Hindlimb muscle (tissue), 1 donor: ENCODE results near the gene RAP1GAP. TPM values are rescaled to one million over a fixed set of nuclear protein-coding genes. Genes with fewer than 3 reads are reported as not detected.

Experiments used
- DNase-seq: peaks from one replicate; pipeline ENCODE4 v3.0.0-alpha.2; 2013
- polyA plus RNA-seq: library from polyadenylated mRNA; unstranded; fragments of 120-200 nt; gene quantifications from one replicate; pipeline ENCODE4 v1.2.1, GENCODE V29; 2013; ENCODE audit not compliant: insufficient read length

The RAP1GAP gene
- polyA plus RNA-seq, 1 donor: 1.4 TPM

DNA sequence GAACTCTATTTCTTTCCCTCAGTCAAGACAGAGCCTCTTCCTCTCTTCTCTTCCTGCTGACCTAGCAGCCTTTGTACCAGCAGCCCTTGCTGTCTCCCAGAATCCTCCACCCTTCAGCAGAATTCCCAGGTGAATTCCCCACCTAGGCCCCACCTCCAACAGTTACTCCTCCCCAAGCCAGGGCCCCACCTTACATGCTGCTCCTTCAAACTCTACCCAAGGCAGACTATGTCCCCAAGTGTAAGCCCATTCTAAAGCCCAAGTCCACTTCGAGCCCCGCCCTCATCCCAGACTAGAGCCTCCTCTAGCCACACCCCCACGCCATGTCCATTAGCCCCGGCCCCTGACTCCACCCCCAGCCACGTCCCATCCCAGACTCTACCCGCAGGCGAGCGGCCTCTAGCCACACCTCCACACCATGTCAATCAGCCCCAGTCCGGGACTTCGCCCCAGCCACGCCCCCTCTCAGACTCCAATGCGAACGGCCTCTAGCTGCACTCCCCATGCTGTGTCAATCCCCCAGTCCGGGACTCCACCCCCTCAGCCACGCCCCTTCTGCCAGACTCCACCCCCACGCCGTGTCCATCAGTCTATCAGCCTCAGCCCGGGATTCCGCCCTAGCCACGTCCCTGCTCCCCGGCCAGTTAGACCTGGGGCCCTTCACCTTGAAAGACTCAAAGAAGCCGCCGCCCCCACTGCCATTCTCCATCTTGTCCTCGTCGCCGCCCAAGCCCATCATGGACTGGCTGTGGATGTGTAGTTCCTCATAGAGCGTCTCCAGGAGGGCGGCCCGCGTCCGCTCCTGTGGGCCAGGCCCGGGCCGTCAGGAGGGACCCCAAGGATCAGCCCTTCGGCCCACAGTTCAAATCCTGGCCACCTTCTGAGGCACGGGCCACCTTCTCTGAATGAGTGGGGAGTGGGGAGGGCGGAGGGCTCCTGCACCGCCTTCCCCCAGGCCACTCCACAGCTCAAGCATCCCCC lies 61.3 kb downstream of the RAP1GAP start:
- DNase-seq: peak; percentile 34

DNA sequence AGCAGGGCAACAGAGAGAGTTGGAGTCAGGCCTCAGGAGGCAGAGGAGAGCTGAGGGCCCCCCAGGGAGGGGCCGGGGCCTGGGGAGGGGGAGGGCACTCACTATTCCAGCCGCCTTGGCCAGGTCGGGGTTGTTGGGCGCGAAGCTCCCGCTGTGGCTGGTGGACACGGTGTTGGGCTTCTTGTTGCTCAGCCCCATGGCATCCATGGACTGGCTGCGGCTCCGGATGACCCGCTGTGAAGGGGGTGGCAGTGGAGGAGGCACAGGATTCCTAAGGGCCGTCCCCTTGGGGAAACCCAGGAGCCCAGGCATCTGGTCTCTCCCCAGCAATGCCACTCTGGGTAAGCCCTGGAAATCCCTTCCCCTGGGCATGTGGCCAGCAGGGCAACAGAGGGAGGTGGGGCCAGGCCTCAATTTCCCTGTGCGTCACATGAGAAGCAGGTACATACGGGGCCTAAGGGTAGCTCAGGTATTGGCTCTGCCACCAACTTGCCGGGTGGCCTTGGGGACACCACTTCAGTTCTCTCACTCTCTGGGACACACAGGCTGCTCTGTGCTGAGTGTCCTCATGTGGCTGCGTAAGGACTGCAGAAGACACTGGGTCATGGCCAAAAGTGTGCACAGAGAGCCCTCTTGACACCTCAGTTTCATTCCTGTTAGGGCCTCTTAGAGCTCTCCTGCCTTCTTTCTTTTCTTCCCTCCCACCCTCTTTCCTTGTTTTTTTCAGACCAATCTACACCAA lies 63.0 kb downstream of the RAP1GAP start:
- no peak for DNase-seq

DNA sequence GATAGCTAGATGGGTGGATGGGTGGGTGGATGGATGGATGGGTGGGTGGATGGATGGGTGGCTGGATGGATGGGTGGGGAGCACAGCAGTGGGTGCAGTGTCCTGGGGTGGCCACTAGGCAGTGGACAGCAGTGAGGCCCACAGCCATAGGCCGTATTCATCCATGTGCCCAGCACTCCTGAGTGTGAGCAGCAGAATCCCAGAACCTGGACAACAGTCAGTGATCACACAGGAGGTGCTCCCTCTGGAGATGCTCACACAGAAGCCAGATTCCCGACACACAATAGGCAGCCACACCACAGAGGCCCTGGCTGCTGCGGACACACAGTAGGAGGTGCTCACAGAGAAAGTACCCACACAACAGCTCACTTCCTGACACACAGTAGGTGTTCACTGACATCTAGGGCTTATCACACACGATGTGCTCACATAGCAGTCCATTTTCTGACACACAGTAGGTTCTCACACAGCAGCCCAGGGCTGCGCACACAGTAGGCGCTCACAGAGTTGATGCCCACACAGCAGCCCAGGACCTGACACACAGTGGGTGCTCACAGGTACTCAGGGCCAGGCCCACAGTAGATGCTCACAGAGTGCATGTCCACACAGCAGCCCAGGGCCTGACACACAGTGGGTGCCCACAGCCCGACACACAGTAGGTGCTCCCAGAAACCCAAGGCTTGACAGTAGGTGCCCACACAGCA lies 64.0 kb downstream of the RAP1GAP start:
- DNase-seq: no peak

DNA sequence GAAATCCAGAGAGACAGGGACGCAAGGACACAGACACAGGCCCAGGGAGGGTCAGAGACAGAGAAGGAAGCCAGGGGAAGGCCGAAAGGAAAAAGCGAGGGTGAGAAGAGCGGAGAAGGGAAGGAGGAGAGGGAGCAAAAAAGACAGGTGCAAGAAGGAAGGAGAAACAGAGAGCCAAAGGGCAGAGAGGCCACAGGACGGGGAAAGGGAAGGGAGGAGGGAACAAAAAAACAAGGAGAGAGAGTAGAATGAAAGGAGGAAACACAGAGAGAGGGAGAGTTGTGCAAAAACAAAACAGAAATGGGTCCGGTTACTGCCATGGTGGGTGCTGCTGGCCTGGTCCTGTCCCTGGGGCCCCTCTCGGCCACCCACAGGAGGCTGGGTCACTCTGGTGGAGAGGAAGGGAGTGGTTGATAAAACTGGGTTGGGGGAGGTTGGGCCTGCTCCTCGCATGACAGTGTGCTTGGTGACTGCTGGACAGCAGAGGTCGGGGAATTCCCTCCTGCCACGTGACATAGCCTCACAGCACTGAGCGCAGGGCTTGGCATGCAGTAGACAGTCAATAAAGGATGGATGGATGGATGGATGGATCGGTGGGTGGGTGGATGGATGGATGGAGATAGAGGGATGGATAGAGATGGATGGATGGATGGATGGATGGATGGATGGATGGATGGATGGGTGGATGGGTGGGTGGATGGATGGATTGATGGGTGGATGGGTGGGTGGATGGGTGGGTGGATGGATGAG lies 64.8 kb downstream of the RAP1GAP start:
- DNase-seq: no peak

DNA sequence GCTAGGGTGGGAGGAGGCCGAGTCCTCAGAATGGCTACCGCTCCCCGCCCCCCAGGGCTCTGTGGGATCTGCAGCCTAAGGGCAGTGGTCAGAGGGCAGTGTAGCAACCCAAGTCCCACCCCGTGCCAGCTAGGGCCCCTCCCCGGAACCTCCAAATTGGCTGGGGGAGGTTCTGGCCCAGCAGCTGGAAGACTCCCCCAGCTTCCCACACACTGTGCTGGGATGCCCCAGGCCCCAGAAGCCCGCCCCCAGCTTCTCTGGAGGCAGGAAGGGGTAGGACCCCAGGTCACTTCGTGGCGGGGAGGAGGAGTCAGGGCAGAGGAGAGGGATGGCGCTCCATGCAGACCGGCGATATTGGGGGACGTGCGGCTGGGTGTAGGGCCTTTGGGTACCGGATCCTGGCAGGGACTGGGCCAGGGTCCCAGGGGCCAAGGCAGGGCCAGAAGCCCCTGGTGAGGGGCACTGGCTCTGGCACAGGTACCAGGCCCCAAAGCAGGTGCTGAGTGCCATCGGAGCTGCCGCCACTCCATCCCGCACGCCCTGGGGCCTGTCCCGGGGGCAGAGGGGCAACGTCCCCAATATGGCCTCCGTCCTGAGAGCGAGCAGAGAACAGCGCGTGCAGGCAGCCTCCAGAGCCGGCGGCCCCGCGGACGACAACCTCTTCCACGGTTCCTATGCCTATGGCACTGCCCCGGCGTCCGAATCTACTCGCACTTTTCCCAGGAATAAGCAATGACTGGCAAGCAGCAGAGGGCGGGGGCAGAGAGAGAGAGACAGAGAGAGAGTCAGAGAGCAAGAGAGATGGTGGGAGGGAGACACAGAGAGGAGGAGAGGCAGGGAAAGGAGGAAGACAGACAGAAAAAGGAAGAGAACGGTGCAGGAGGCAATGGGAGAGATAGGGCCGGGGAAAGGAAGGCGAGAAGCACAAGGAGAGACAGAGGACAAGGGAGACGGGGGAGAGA lies 65.7 kb downstream of the RAP1GAP start:
- no peak for DNase-seq

DNA sequence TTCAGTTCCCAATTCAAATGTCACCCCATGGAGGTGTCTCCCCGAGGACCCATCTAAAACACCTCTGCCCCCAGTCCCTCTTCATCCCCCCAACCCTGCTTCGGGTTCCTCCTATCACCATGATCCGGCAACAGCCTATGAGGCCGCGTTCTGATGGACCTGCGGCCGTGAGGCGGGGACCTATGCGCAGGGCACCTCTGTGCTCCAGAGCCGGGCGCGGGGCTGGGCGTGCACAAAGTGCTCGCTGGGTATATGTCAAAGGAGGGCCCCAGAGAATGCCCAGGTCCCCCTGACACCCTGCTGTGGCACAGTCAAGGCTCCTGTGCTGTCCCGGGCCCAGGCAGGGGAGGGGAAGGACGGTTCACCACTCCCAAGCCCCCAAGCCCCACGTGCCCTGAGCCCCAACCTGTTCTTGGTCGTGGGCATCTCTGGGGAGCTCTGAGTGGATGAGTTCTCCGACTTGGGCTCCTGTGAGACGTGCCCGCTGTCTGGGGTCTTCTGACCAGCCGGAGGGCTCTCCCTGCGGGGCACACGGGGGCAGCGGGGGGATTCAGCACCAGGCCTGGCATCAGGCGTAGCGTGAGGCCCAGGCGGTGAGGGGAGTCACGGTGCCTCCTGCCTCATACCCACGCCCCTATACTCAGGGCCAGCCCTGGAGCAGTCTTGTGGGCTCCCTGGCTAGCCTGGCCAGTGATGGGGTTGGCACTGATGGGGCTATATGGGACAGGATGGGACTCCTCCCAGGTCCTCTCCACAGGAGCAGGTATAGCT lies 67.7 kb downstream of the RAP1GAP start:
- DNase-seq: no peak

DNA sequence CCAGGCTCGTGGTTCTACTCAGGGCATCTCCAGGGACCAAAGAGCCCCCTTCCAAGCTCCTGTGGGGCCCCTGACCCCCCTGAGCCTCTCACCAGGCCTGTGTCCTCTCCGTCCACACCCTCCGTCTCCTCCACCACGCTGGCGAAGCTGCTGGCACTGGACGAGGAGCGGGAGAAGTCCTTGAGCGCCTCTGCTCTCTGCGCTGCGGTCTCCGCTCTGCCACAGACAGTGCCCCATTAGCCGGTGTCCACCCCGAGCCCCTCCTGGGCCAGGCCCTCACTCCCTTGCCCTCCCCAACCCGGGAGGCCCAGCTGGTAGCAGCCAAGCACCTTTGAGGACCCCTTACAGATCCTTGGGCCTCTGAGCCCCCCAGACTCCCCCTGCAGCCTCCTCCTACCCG lies 69.8 kb downstream of the RAP1GAP start:
- DNase-seq: no peak

DNA sequence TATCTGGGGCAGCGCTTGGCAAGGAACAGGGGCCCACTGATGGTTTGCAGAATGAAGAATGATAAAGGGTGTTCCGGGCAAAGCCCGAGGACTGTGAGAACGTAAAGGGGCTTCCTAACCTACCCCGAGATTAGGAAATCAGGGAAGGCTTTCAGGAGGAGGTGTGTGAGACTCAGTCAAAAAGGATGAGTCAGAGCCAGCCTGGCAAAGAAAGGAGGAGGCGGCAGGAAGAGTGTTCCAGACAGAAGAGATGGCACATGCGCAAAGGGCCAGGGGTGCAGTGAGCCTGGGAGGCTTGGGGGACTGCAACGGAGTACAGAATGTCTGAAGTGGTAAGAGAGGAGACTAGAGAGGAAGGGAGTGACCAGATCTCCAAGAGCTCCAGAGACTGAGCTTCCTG lies 70.3 kb downstream of the RAP1GAP start:
- DNase-seq: no peak

DNA sequence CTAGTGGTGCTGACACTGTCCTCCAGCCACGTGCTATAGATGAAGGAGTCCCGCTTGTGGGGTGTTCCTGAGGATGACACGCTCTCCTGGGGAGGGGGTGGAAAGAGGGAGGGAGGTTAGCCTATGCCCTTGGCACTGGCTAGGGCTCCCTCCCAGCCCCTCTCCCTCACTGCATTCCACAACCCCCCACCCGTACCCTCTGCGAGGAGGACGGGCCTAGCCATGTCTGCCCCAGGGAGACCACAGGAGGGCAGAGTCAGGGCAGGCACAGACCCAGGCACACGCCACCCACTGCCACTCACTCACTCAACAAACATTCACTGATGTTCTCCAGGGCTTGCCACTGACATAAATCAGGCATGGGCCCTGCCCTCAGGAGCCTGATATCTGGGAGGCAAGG lies 70.7 kb downstream of the RAP1GAP start:
- no peak for DNase-seq

DNA sequence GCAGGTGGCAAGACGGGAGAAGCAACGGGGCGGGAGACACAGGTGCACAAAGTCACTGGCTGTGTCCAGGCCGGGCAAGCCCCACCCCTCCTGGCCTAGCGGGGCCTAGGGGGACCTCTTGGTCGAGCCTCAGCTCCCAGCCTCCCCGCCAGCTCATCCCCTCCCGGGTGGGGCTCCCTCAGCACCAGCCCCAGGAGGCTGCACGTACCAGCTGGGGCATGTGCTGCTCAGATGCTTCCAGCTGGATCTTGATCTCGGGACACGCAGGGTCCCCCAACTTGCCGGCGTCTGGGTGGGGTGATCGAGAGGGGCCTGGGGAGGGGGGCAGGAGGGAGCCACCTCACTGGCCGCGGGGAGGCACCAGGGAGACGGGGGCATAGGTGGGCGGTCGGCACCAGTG lies 71.4 kb downstream of the RAP1GAP start:
- no peak for DNase-seq

DNA sequence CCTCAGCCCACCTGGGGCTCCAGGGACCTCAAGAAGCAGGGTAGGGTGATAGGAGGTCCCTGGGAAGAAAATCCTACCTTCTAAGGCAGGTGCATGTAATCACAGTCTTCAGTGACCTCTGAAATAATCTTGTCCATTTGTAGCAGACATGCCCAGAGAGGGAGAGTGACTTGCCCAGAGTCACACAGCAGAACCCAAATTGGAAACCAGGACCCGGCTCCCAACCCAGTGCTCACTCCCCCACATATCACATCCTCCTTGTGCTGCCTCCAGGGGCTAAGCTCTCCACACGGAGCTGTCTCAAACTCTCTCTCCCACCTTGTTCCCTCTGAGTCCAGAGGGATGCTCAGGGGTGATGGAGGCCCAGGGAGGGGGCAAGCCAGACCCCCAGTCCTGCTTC lies 72.5 kb downstream of the RAP1GAP start:
- DNase-seq: no peak

DNA sequence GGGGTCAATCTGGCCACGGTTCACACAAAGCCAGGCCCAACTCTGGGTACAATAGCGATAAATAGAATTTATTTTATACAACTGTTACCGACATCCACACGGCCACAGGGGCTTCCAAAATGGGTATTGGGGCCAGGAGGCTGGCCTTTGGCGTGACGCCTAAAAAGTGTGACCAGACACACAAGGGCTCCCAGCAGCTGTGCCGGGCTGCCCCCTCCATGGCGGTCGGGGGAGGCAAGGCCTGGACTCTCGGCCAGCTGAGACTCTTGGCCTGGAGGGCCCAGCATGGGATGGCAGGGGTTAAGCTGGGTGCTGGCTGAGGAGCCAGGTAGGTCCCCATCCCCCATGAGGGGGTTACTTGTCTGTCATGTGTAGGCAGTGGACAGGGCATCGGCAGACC lies 73.0 kb downstream of the RAP1GAP start:
- DNase-seq: no peak

DNA sequence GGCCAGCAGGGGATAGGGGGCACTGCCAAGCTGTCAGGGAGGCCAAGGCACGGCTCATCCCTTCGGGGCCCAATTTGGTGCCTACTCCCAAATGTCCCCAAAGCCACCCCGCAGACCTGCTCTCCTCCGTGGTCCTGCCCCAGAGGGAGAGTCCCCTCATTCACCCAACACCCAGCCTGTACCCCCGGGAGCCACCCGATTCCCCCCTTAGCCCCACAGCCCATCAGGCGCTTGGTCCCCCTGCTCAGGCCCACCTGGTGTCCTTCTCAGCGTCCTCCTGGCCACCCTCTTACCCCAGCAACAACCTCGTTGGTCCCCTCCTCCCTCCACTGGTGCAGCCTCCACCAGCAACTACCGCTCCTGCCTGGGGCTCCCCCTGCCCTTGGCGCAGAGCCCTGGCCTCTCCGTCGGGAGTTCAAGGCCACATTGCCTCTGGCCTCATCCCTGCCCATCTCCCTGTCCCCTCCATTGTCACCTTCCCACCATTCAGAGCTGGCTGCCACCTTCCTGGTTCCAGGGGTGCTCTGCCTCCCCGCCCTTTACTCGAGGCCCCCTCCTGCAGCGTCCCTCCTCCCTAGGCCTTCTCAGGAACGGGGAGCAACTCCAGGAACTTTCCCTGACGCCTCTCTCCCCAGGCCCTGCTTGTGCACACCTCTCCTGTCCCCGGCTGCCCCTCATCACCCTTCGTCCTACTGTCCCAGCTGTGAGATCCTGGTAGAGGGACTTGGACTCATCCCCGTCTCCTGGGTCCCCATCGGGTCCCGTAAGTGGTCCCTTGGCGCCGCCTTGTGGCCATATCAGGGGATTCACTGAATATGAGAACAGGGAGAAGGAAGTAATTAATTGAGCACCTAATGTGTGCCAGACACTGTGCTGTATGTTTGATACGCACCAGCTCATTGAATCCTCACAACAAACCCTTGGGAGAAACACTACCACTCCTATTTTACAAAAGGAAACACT lies 73.9 kb downstream of the RAP1GAP start:
- DNase-seq: no peak

DNA sequence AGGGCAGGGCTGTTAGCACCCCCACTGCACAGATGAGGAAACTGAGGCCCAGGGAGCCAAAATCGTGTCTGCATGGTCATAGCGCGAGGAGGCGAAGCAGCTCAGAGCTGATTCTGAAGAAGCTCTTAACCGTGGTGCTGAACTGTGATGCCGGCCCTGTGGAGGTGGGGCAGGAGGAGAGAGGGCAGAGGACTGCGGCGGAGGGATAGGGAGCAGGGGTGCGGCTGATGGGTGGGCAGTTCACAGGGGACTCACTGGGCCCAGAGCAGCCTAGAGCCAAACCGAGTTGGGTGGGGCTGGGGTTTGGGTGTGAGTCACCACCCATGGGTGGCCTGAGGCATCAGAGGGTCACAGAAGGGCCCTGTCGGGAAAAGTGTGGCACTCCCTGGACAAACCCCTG lies 74.7 kb downstream of the RAP1GAP start:
- DNase-seq: no peak

DNA sequence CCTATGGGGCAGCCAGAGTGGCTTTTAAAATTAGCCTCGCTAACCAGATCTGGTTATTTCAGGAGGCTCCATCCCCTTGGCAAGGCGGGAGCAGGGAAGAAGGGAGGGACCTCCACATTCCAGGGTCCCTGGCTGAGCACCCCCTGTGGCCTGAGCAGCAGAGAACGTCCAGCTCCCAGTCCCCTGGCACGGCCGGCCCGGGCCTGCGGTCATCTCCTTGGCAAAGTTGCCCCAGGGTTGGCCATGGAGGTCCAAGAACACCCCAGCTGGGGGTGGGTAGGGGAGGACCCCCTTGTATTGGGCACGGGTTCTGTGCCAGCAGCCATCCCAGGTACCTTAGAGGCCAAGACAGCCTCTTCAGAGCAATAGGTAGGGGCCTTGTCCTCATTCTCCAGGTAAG lies 75.9 kb downstream of the RAP1GAP start:
- DNase-seq: no peak

DNA sequence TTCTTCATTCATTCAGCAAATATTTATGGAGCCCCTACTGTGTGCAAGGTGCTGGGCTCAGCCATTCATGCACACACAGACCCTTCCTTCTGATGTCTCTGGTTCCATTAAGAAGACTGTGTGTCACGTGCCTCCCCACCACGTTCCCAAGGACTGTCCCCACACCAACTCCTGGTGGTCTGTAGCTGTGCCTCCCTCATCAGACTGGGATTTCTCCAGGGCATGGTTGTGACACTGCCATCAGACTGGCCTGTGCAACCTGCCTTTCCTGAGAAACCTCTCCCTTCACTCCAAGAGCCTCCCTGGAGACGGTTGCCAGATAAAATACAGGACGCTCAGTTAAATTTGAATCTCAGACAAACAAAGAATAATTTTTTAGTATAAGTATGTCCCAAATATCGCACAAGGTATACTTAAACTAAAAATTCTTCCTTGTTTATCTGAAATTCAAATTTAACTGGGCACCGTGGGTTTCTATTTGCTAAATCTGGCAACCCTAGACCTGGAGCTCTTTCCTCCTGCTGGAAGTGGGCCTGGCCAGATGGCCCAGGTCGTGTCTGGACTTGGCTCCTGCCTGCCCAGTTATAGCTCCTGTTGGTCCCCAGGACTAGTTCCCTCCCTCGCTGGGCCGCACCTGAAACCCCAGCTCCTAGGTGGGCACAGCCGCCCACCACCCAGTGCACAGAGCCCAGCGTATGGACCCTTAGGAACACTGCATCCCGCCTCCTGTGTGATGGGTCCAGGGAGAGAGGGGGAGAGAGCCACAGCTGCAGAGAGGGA lies 76.9 kb downstream of the RAP1GAP start:
- DNase-seq: no peak

DNA sequence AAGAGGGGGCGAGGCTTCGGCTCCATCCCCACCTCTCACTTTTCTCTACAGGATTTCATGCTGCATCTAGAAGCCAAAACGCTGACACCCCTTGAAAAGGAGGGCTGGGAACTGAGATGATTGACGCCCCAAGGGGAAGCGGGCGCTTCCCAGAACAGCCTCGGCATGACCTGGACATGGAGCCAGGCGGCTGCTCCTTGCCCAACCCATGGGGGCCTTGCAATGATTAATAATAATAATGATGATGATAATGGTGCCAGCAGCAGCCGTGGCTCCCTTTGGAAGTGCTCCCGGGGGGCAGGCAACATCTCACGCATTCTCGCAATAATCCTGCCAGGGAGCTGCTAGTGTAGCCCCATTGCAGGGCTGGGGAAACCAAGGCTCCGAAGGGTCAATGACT lies 78.2 kb downstream of the RAP1GAP start:
- no peak for DNase-seq
